ENCODE measurements around the gene SPACA6. TPM values are rescaled to one million over a fixed set of nuclear protein-coding genes. Genes with fewer than 3 reads are reported as not detected.
A peak's percentile ranks its signal among the peaks of the same experiment; 100 is the strongest.

Gene SPACA6
- total and polyA plus RNA-seq, 9 of the 15 experiments (the other 6 are each of a cell fraction or from before 2014, with no cell fraction given), result 1.3 to 17.3 (median 6.2) TPM

- no peaks in the 10 kb centered on the region for H3K9me1 ChIP-seq (ENCODE audit: control insufficient read depth, insufficient read depth, low read length)
- no peaks in the 10 kb centered on the region for H4K20me1 ChIP-seq (replicated peaks; ENCODE audit: control insufficient read depth, insufficient read depth, low read length)
- no peak overlapping the region for H3K4me2 ChIP-seq (ENCODE audit: insufficient read depth, low read length)
- intact Hi-C loops (cut with micrococcal nuclease) (no loop called here), in situ Hi-C loops (cut with MboI) (no loop called here)
- H3K9me3 ChIP-seq (replicated peaks; ENCODE audit: control insufficient read depth, insufficient read depth, low read depth, low read length), result no peaks in the 10 kb centered on the region
- no peak overlapping the region for H3K27ac ChIP-seq (ENCODE audit: extremely low read depth, low read depth, low read length)
- no peak overlapping the region for H2AFZ ChIP-seq (ENCODE audit: low read depth, low read length)
- no TSS peak for BruUV-seq (replicated peaks)
- CTCF ChIA-PET (ENCODE audit: low intra/inter-chr PET ratio), result no interaction called here
- no peaks in the 10 kb centered on the region for H3K79me2 ChIP-seq (ENCODE audit: control insufficient read depth, insufficient read depth, low read length)
- H3K4me1 ChIP-seq (replicated peaks in 1 of 2; ENCODE audit: control insufficient read depth in 2 of 2, insufficient read depth in 2 of 2, low read length in 2 of 2), result peaks cover 0 to 18% of the 10 kb centered on the region in 2 experiments; a peak in 2 of 5 replicates
- FAIRE-seq (no peak), ATAC-seq (no peak), DNase-seq (ENCODE audit: extremely low read depth in 1 of 4, low spot score in 3 of 4) (no peak)
- H3K27me3 ChIP-seq (ENCODE audit: control insufficient read depth in 2 of 2, insufficient read depth in 2 of 2, low read length in 2 of 2), result peaks cover 0 to 7% of the 10 kb centered on the region in 2 experiments; a peak in 2 of 5 replicates
- H3K36me3 ChIP-seq (ENCODE audit: control insufficient read depth, insufficient read depth, low read length), result no peaks in the 10 kb centered on the region
- H3K4me3 ChIP-seq, result no peak overlapping the region
- TF ChIP-seq ZNF778 (CRISPR knock-in tag; IDR thresholded peaks at IDR 0.05), result no peak
- peak; percentile 91 for TF ChIP-seq PRDM10 (IDR thresholded peaks at IDR 0.05; ENCODE audit: partially characterized antibody)
- 16% methylated on average over 3 of the region's 3 CpGs for WGBS (ENCODE audit: insufficient coverage, low coverage, missing lambda C conversion rate)
- no peak overlapping the region for H3K9ac ChIP-seq (ENCODE audit: insufficient read depth in 1 of 2, low read depth in 2 of 2, low read length in 2 of 2)
- POLR2A ChIA-PET, result interaction anchor here (0.6 to 0.8 kb wide), 2 partner anchors 21 to 45 kb away, joined by 3 to 4 read pairs; no protein-coding TSS in a partner anchor
Measured at GRCh38 chr19:51715850-51716249, 22.7 kb downstream of the SPACA6 start.
